ENCODE measurements around the gene AGO4.
"Not testable (repeated sequence)": the region's sequence is repeated elsewhere in the genome, so short reads cannot be mapped to it uniquely, and the experiment has no call there.

Gene AGO4

DNA sequence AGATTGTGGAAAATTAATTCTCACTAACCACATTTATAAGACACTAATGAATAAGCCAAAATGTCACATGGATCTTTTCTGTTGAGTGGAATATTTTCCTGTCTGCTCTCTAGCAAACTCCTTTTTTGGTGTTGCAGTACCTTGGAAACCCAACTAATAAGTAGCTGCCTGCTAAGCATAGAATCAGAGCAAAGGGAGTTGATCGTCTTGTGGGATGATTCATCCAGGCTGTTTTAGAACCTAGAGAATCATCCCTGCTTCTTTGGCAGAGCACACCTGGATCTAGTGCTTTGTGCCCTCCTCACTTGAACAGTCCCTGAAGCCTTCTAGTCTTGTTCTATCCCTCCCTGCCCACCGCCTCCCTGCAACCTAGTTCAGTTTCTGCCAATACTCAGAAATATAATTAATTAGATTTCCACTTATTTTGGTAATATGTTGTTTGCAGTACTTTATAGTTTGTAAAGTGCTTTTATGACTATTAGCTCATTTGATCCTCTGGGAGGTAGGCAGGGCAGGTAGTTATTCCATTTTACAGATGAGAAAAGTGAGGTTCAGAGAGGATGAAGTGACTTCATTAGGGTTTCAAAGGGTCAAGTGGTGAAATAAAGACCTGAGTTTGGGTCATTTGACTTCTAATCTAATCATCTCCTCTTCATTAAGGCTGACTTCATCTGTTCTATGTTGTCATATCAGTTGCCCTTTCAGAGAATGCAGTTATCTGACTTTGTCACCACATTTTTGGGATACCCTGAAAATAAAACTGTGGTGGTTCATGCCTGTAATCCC is 2.5 kb downstream of the AGO4 start:
- in situ Hi-C loops (cut with HindIII; ENCODE audit: low sequenced_read_pairs) = no loop called here

DNA sequence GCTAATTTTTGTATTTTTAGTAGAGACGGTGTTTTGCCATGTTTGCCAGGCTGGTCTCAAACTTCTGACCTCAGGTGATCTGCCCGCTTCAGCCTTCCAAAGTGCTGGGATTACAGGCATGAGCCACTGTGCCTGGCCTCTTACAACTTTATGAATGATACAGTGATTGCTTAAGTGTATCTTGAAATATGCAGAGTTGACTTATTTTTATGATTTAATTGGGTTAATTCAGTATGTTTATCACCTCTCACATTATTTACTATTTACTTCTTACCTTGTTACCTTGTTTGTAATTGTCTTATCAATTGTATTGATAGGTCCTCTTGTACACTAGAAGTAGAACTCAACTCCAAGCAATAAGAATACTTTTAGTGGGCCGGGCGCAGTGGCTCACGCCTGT is 4.9 kb downstream of the AGO4 start:
- in situ Hi-C loops (cut with HindIII; ENCODE audit: low sequenced_read_pairs) = not testable (repeated sequence)

DNA sequence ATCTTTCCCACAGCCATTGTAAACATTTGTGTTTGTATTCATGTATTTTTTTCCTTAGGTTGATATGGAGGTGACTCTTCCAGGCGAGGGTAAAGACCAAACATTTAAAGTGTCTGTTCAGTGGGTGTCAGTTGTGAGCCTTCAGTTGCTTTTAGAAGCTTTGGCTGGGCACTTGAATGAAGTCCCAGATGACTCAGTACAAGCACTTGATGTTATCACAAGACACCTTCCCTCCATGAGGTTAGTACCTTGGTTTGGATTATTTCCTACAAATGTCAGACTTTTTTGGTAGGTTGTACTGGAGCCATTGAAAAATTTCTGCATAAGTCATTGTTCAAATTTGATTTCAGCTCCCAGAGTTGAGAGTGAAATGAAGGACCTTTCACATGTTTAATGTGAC is 17.4 kb downstream of the AGO4 start:
- in situ Hi-C loops (cut with HindIII; ENCODE audit: low sequenced_read_pairs) = no loop called here

DNA sequence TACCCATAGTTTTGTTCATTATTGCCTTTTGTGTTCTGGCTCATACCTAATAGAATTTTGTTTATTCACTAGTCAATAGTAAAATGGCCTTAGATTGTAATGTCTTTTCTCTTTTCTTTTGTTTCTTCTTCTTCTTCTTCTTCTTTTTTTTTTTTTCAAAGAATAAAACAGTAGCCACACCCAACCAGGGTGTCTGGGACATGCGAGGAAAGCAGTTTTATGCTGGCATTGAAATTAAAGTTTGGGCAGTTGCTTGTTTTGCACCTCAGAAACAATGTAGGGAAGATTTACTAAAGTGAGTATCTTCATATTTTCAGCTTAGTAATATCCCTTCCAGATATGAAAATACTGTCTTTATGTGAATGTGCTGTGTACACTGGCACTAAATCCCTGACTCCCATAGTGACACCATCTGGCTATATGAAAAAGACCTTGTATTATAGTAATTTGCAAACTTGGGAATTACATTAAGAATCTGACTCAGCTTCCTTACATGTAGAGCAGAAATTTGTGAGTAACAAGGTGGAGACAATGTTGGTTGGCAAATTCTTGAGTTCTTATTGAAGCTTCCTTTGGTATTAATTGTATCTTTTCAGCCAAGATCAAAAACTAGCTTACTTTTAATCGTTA is 24.6 kb downstream of the AGO4 start:
- in situ Hi-C loops (cut with HindIII; ENCODE audit: low sequenced_read_pairs) = no loop called here

DNA sequence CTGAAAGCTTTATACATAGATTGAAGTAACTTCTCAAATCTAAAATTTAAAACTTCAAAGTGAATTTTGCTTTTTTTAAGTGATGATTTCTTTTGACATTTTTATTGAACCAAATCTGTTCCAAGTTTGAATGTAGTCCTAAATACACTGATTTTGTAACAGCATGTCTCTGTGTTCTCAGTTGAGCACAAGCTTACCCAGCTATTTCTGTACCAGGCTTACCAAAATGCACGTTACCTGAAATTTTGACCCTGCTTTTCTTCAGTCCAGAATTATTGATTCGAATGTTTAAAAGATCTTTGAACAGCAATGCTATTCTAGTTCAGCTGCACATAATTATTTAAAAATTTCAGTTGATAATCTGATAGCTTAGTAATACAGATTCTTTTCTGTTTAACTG is 25.6 kb downstream of the AGO4 start:
- in situ Hi-C loops (cut with HindIII; ENCODE audit: low sequenced_read_pairs) = no loop called here

DNA sequence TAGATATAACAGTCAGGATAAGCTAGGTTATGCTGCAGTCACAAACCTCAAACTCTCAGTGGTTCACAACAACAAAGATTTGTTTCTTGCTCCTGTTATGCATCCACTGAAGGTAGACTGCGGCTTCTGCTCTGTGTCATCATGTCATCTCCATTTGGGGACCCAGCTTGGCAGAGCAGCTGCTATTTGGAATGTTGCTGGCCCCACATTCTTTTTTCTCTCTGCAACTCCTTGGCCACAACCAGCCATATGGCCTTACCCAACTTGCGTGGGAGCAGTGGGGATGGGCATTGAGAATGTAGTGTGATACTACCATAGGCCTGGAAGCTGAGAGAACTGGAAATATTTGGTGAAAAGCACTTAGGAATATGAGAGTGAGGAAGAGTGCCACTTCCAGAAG is 26.4 kb downstream of the AGO4 start:
- in situ Hi-C loops (cut with HindIII; ENCODE audit: low sequenced_read_pairs) = no loop called here

DNA sequence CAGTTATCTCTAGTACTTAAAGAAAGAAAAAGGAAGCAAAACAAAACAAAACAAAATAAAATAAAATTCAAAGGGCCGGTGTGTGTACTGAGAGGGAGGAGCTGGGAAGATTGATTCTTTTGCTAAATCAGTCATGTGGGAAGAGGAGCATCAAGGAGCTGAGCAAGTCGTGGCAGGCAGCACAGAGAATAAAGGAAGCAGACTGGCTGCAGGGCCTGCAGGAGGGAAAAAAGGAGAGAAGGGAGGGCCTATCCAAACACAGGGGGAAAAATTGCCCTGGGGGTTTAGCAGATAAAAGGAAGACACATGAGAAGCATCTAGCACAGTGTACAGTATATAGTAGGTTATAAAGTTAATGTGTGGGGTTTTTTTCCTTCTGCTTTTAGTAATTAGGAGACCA is 27.6 kb downstream of the AGO4 start:
- in situ Hi-C loops (cut with HindIII; ENCODE audit: low sequenced_read_pairs) = no loop called here

DNA sequence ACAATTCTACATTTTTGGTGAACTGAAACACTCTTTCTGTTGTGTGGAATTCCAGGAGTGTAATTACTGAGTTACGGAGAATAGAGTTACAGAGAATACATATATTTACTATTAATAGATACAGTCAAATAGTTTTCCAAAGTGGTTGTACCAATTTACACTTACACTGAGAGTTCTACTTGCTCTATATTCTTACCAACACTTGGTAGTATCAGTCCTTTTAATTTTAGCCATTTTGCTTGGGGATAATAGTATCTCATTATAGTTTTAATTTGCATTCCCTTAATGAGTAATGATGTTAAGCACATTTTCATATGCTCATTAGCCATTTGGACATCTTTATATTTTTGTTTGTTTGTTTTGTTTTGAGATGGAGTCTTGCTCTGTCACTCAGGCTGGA is 28.9 kb downstream of the AGO4 start:
- in situ Hi-C loops (cut with HindIII; ENCODE audit: low sequenced_read_pairs) = no loop called here

DNA sequence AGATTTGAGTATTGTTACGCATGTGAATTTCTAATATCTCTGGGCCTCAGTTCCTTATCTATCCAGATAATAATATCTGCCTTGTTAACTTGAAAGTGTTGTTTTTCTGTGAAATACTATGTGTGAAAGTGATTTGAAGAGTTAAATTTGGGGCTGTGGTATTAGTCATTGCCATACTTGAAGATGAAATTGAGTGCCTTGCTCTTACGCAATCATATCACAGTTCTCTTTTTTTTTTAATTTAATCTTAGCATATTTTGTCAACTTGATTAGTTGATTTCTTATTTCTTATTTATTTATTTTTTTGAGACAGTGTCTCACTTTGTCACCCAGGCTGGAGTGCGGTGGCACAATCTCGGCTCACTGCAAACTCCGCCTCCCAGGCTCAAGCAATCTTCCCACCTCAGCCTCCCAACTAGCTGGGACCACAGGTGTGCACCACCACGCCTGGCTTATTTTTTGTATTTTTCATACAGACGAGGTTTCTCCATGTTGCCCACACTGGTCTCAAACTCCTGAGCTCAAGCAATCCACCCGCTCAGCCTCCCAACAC is 31.0 kb downstream of the AGO4 start:
- in situ Hi-C loops (cut with HindIII; ENCODE audit: low sequenced_read_pairs) = no loop called here

DNA sequence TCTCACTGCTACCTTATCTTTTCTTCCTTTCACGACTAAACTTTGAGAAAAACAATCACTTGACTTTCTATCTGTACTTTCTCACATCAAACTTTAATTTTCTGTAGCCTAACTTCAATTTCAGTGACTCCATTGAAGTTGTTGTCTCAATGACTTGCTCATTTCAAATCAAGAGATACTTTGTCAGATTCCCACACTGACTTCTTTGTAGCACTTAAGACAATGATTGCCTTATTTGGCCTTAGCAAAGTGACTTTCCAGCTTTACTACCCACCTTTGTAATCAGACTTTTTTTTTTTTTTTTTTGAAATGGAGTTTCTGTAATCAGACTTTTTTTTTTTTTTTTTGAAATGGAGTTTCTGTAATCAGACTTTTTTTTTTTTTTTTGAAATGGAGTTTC is 37.0 kb downstream of the AGO4 start:
- in situ Hi-C loops (cut with HindIII; ENCODE audit: low sequenced_read_pairs) = no loop called here

DNA sequence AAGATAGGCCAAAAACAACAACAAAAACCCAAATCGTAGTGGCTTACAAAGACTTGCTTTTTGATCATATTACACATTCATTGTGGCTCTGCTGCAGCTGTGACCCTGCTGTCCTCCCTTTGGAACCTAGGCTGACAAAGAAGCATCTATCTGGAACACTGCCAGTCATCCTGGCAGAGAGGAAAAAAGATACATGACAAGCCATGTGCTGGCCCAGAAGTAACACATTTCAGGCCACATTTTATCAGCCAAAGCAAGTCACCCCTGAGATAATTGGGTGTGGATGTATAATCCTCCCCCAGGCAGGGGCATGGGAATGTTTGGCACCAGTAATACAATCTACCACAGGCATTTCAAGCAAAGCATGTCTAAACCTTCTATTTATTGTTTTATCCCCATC is 38.0 kb downstream of the AGO4 start:
- in situ Hi-C loops (cut with HindIII; ENCODE audit: low sequenced_read_pairs) = no loop called here

DNA sequence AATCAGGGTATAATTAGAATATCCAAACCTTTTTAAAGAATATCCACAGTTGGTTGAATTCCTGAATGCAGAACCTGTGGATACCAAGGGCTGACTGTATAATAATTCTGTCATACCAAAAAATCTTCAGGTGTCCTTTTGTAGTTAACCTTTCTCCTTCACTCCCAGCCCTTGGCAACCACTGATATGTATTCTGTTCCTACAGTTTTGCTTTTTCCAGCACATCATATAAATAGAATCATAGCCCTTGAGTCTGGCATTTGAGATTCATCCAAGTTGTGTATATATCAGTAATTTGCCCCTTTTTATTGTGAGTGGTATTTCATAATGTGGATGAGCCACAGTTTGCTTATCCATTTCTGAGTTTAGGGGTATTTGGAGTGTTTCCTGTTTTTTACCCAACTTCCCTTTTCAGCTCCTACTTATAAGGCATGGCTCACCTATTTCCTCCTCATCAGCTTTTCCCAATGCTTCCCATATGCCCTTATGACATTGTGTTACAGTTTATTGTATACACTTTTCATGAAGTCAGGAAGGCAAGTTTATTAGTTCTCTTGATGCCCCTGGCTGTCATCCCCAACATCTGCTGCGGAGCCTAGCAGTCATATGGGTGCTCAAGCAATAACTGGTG is 40.2 kb downstream of the AGO4 start:
- in situ Hi-C loops (cut with HindIII; ENCODE audit: low sequenced_read_pairs) = no loop called here

DNA sequence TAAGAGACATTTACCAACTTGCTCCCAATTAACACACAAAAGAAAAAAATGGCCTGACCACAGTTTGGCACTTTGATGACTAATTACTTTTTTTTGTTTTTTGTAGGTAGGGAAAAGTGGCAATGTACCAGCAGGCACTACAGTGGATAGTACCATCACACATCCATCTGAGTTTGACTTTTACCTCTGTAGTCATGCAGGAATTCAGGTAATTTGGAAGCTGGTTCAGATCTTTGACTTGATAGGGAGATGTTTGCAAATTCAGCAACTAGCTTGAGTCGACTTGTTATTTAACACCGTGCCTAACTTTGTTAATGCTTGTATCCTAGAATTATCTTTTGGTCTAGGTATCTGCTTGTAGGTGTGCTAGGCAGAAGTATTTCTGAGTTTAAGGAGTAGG is 42.2 kb downstream of the AGO4 start:
- in situ Hi-C loops (cut with HindIII; ENCODE audit: low sequenced_read_pairs) = no loop called here

DNA sequence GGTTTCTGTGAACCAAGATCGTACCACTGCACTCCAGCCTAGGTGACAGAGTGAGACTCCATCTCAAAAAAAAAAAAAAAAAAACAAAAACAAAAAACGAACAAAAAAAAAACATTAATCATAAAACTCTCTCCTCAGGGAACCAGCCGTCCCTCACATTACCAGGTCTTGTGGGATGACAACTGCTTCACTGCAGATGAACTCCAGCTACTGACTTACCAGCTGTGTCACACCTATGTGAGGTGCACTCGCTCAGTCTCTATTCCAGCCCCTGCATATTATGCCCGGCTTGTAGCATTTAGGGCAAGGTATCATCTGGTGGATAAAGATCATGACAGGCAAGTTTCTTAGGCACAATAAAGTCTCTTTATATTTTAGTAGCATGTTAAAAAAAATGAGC is 42.9 kb downstream of the AGO4 start:
- in situ Hi-C loops (cut with HindIII; ENCODE audit: low sequenced_read_pairs) = no loop called here

DNA sequence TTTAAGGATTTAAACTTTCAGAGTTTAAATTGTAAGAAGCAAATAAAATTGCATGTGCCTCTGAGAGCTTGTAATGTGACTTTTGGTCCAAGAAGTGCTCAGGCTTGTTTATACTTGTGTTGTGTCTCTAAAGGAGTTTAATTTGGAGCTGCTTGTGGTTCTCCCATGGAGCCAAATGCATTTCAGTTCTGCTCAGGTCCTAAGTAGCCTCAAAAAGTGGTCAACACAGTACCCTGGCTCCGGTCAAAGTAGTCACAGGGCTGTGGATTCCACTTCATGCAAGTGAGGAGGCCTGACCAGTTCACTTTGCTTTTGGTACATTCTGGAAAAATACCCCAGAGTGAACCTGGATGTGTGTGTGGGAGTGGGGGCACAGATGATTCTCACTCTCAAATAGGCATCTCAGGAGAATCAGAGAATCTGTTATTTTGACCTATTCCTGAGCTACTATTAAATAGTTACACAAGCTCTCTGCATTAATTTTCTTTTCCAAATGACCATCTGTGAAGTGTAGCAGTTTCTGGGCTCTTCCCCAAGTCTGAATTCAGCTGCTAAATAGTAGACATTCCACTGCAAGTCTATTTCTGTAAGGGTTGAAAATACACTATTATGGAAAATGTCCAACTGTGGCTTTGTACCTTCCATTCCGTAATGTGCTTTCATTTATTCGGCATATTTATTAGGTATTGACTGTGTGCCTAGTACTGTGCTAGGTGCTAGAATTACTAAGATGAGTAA is 43.5 kb downstream of the AGO4 start:
- in situ Hi-C loops (cut with HindIII; ENCODE audit: low sequenced_read_pairs) = no loop called here

DNA sequence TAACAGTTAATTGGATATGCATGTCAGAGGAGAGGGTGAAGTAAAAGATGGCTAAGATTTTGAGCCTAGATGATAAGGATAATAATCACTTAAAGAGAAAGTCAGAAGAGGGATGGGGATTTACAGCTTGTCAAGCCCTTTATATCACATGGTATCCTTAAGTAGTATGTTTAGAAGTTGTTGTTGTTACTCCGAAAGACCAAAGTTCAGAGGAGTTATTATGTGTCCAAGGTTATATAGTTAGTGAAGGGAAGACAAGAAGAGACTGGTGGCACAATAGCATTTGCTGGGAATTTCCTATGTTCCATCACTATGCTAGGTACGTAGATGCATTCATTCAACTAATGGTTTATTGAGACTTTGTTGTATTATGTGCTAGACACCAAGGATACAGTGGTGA is 44.4 kb downstream of the AGO4 start:
- in situ Hi-C loops (cut with HindIII; ENCODE audit: low sequenced_read_pairs) = no loop called here

DNA sequence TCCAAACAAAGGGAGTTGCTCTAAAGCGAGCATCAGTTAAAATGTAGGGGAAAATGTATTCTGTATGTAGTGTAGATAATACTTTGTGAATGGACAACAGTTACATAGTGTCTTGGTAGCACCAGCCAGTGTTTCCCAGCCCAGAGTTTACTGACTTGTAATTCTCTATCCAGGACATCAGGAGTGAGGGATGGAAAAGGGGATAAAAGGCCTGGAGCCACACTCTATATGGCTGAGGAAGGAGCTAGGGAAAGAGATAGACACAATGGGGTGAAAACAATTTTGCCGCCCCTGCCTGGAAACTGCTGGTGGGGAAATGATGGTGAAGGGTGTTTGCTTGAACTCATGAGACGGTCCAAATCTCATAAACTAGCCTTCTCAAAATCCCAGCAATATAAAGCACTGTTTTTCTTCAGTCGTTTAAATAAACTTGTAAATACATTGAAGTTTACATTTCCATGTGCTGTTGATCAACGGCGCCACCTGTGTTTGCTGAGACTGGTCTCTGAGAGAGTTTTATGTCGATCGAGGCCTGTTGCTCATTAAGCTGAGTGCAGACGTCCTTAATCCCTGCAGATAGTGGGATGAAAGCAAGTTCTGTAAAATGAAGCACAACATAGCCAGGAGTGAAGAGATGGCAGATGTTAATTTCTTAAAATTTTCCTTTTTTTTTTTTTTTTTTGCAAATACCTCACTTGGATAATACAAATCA is 47.3 kb downstream of the AGO4 start:
- in situ Hi-C loops (cut with HindIII; ENCODE audit: low sequenced_read_pairs) = no loop called here

DNA sequence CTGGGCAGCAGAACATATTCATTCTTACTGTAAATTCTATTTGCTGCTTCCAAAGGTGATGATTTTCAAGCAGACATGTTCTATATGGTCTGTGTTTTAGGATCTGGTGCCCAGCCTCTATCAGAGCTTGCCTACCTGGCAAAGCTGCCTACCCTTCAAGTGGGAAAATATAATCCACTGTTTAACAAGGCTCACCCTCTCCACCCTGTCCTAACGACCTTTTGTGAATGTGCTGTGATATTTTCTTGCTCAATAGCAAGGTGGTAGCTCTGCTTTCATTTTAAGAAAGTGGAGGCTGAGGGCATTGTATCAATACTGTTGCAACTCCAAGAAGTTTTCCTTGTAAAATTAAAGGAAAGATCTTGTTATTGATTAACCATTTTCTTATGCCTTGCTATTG is 49.1 kb downstream of the AGO4 start:
- in situ Hi-C loops (cut with HindIII; ENCODE audit: low sequenced_read_pairs) = no loop called here

DNA sequence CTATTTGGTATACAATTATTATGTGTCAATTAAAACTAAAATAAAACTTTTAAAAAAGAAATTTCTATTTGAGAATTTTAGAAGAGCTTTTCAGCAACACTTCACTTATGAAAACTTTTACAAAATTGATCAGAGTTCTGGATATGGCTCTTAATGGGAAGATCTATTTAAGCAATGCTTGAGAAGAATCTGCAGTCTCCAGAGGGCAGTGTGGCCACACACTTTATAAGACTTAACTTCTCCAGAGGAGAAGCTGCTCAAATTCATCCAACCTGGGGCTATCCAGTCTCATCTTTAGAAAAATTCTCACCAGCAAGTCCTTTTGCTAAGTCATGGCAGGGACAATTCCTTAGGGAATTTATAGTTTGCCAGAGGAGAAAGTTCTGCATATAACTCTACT is 50.0 kb downstream of the AGO4 start:
- in situ Hi-C loops (cut with HindIII; ENCODE audit: low sequenced_read_pairs) = no loop called here

DNA sequence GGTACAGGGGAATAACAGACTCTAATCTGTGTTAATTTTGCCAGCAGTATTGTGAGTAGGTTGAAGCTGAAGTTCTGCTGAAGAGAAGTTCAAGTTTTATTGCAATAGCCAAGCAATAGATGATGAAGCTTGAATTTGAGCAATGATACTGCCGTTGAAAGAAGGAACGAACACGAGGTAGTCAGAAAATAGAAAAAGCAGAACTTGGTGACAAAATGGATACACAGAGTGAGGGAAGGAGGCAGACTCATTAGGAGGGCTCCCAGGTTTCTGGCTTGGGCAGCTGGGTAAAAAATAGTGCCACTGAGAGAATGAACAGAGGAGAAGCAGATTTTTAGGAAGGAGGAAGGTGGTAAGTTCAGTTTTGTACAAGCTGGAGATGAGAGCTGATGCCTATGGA is 52.9 kb downstream of the AGO4 start:
- in situ Hi-C loops (cut with HindIII; ENCODE audit: low sequenced_read_pairs) = no loop called here

DNA sequence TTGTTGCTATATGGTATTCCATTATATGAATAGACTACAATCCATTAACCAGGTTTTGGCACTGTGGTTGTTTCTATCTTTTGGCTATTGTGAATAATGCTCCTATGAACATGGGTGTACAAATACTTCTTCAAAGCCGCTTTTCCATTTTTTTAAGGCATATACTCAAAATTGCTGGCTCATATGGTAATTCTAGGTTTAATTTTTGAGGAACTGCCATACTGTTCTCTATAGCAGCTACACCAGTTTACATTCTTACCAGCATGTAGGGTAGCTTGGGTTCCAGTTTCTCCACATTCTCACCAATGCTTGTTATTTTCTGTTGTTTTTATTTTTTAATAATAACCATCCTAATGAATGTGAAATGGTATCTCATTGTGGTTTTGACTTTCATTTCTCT is 55.3 kb downstream of the AGO4 start:
- in situ Hi-C loops (cut with HindIII; ENCODE audit: low sequenced_read_pairs) = no loop called here
